ENCODE data around the gene PDXDC1. TPM values are rescaled to one million over a fixed set of nuclear protein-coding genes. Genes with fewer than 3 reads are reported as not detected.
"Not testable (repeated sequence)": the region's sequence is repeated elsewhere in the genome, so short reads cannot be mapped to it uniquely, and the experiment has no call there.

PDXDC1 gene
- total RNA-seq, 1 experiment from 2014 or later, result 95.5 TPM

DNA sequence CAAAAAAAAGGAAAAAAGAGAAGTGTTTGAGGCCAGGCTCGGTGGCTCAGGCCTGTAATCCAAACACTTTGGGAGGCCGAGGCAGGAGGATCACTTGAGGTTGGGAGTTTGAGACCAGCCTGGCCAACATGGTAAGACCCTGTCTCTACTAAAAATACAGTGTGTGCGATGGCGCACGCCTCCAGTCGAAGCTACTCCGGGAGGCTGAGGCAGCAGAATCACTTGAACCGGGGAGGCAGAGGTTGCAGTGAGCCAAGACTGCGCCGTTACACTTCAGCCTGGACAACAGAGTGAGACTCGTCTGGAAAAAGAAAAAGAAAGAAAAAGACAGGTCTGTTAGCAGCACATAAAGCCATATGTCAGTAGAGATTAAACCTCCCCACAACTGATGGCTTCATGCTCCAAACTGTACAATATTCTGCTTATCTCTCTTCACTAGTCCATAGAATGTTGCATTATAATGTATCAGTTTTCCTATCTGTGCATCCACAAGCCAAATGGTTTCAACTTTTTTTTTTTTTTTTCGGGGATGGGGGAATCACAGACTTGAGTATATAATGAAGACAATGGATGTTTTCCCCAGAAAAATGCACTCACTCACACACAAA lies 3.1 kb upstream of the PDXDC1 start:
- DNase-seq (ENCODE audit: low read depth), result not testable (repeated sequence)

DNA sequence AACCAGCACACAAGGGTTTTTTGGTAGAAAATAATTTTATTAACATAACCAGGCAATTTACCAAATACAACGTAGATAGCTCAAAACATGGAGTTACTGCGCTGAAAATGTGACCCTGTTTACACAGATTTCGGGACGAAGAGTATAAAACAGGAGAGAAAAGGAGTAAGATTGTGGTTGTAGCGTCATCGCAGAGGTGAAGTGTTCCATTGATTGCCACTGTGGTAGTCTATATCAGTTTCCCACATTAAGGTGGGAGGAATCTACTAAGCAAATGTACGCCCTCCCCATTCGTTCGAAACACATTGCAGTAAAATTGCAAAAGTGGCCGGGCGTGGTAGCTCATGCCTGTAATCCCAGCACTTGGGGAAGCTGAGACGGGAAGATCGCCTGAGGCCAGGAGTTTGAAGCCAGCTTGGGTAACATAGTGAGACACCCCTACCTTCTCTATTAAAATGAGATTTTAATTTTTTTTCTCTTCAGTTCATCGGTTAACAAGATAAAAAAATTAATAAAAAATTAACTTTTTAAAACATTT lies 972 bp upstream of the PDXDC1 start:
- not testable (repeated sequence) for DNase-seq (ENCODE audit: low read depth)

DNA sequence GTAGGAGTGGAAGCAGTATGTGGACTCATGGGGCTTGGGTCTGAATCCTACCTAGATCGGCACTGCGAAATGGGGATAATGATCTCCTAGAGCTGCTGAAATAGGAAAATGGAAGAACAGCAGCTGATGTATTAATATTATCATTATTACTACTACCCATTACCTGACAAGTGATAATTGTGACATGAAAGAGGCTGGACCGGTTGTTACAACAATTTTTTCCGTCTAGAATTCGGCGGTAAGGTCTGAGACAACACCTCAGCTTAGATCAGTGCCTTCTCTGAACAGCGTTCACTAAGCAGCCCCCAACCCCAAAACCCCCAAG lies 533 bp upstream of the PDXDC1 start:
- not testable (repeated sequence) for DNase-seq (ENCODE audit: low read depth)

DNA sequence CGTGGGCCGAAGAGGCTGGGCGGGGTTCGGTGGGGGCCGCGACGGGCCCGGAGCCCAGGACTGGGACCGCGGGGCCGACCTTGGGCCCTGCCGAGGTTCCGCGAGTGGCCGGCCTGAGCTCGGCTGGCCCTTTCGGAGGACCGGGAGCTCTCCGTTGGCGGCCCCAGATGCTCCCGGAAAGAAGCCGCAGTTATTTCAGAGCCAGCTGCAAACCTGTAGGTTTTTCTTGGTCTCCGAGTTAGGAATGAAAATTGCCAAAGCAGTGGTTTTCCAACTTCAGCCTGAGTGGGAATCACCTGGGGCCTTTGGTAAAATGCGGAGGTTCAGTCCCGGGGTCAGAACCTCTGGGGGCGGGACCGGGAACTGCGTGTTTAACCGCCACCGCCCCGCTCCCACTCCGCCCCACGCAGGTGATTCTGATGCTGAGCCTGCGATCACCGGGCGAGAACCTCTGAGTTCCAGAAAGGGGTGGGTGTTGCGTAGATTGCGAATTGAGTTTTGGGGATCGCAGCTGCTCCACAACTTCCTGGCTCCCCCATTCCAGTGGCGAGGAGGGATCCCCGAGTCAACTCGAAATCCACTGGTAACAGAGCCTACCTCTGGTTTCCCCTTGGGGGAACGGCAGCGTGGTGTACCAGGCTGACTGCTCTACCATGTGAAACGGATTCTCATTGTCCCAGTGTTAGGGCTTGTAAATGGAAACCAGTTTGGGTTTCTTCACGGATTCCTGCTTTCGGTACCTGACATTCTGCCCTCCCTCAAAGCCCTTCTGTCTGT lies 780 bp downstream of the PDXDC1 start:
- DNase-seq (ENCODE audit: low read depth), result peak; percentile 12

DNA sequence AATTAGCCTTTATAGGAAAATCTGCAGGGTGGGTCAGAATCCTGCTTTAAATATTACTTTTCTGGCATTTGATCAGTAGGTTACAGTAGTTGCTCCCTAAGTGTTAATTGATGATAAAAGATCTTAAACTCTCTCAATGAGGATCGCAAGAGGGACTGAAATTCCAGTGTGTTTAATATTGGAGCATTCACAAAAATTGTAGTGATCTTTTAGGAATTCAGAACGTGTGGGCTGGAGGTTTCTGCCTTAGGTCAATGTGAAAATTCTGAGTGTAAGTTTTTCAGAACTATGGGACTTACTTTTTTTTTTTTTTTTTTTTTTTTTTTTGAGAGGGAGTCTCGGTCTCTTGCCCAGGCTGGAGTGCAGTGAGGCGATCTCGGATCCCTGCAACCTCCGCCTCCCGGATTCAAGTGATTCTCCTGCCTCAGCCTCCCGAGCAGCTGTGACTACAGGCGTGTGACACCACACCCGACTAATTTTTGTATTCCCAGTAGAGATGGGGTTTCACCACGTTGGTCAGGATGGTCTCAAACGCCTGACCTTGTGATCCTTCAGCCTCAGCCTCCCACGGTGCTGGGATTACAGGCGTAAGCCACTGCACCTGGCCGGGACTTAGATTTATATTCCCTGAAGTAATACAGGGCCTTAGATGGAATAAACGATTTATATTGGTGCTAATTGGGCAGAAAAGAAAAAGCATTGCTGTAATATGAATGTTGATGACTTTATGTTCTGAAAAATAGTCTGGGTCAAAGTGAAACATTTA lies 2.3 kb downstream of the PDXDC1 start:
- not testable (repeated sequence) for DNase-seq (ENCODE audit: low read depth)

DNA sequence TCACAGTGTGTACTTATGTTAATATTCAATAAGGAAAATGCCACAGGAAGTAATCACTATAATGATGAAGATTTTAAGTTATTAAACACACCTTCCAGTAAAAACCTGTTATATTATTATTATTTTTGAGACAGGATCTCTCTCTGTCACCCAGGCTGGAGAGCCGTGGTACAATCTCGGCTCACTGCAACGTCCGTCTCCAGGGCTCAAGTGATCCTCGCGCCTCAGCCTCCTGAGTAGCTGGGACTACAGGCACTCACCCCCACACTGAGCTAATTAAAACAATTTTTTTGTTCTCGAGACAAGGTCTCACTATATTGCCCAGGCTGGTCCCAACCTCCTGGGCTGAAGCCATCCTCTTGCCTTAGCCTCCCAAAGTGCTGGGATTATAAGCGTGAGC lies 3.5 kb downstream of the PDXDC1 start:
- not testable (repeated sequence) for DNase-seq (ENCODE audit: low read depth)

DNA sequence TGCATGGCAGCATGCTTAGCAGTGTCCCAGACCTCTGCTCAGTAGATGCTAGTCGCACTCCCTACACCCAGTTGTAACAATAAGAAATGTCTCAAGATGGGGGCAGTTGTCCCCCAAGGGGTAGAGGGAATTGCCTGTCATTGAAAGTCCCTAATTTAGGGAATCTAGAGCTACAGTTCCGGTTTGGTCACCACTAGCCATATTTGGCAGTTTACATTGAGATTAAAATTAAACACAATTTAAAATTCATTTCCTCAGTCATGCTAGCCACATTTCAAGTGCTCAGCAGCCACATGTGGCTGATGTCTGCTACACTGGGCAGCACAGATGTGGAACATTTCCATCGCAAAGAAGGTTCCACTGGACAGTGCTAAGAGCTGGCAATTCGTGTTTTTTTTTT lies 4.1 kb downstream of the PDXDC1 start:
- not testable (repeated sequence) for DNase-seq (ENCODE audit: low read depth)

DNA sequence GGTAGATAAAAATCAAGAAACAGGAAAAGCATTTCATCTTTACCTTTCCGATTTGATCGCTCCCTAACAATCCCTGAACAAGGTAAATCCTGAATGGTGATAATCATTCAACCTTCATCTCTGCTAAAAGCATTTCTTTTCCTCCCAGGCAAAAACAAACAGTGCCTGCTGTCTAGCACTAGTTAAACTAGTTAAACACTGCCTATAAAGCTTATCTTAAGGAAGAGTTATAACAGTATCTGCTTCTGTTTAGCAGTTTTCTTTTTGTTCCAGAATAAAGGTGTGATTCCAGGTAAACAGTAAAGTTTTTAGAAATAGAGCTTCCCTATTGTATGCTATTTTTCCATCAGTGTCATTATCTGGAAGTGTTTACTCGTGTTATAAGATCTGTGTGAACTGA lies 6.4 kb downstream of the PDXDC1 start:
- not testable (repeated sequence) for DNase-seq (ENCODE audit: low read depth)

DNA sequence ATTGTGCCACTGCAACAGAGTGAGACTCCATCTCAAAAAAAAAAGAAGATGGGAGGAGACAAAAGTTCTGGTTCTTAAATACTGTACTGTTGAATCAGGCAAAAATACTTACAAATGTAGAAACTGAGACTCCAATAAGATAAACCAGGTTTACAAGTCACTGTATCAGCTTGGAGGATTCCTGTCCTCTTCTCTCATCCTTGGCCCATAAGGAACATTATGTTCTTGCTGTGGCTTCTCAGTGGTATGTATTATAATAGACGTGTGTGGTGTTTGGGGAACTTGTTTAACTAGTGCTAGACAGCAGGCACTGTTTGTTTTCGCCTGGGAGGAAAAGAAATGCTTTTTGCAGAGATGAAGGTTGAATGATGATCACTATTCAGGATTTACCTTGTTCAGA lies 7.7 kb downstream of the PDXDC1 start:
- not testable (repeated sequence) for DNase-seq (ENCODE audit: low read depth)

DNA sequence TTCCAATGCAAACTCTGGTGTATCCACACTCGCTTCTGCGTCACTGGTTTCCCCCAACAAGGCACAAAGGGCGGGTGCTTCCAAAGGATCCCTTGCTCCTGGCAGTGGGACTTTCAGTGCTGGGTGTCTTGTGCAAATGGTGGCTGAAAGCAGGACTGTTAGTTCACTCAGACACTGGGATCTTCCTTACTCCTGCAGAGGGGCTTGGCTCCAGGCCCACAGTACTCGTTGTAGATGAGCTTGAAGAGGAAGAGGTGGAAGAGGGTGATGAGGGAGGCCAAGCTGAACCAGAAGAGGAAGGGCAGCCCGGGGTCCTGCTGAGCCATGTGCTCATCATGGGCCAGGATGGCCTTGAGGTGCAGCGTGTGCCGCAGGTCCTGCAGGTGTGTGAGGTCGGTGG lies 13.3 kb downstream of the PDXDC1 start:
- not testable (repeated sequence) for DNase-seq (ENCODE audit: low read depth)

DNA sequence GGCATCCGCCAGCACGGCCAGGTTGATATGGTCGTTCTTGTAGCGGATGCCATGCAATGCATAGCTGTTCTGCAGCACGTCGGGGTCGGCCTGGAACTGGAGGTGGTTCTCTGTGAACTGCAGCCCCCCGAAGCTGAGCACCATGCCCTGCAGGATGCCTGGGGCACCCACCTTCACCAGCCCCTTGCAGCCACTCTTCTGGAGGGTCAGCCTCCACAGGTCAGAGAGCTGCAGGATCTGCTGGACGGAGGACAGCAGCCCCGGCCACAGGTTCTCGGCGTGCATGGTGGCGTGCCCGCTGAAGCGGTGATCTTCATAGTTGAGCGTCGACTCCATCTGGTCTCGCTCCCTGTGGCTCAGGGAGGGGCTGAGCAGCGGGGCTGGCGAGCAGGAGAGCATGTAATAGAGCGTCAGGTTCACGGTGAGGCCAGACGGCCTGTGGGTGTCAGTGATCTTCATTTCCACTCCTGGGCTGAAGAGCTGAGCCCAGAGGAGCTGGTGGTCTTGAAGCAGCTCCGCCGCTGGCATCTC lies 13.9 kb downstream of the PDXDC1 start:
- not testable (repeated sequence) for DNase-seq (ENCODE audit: low read depth)

DNA sequence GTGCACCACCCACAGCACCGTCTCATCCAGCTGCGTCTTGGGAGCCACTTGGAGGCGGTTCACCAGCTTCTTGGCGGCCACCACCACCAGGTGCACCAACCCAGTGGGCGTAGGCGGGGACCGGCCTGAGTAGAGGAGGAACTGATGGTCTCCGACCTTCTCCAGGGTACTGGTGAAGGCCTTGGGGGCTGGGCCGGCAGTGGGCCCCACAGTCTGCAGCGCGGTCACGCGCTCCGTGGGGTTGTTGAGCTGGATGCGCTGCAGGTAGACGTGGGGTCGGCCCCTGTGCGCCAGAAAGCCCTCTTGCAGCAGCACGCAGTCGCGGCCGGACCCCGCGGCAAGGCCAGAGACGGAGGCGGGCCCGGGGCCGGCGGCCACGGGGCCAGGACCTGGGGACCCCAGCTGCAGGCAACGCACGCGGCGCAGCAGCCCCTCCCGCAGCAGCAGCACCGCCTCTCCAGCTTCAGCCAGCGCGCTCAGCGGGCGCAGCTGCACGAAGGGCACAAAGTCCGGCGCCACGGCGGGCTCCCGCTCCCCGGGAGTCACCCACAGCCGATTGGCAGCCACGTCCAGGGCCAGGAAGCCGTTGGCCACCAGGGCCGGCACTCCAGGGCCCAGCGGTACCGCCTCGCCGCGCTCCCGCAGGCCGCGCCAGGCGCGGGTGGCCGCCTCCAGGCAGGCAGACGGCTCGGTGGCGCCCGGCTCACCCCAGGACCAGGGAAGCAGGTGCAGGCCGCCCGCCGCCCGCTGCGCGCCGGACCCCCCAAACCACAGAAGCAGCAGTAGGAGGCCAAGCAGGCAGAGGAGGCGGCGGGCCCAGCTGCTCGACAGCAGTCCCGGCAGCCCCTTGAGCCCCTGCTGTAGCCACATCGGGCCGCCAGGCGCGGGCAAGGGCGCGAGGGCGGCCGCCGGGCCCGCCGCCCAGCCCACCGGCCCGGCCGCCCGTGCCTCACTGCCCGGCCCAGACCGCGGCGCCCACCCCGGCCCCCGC lies 14.8 kb downstream of the PDXDC1 start:
- not testable (repeated sequence) for DNase-seq (ENCODE audit: low read depth)

DNA sequence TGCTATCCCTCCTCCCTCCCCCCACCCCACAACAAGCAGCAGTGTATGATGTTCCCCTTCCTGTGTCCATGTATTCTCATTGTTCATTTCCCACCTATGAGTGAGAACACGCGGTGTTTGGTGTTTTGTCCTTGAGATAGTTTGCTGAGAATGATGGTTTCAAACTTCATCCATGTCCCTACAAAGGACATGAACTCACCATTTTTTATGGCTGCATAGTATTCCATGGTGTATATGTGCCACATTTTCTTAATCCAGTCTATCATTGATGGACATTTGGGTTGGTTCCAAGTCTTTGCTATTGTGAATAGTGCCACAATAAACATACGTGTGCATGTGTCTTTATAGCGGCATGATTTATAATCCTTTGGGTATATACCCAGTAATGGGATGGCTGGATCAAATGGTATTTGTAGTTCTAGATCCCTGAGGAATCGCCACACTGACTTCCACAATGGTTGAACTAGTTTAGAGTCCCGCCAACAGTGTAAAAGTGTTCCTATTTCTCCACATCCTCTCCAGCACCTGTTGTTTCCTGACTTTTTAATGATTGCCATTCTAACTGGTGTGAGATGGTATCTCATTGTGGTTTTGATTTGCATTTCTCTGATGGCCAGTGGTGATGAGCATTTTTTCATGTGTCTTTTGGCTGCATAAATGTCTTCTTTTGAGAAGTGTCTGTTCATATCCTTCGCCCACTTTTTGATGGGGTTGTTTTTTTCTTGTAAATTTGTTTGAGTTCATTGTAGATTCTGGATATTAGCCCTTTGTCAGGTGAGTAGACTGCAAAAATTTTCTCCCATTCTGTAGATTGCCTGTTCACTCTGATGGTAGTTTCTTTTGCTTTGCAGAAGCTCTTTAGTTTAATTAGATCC lies 18.7 kb downstream of the PDXDC1 start:
- DNase-seq (ENCODE audit: low read depth), result not testable (repeated sequence)

DNA sequence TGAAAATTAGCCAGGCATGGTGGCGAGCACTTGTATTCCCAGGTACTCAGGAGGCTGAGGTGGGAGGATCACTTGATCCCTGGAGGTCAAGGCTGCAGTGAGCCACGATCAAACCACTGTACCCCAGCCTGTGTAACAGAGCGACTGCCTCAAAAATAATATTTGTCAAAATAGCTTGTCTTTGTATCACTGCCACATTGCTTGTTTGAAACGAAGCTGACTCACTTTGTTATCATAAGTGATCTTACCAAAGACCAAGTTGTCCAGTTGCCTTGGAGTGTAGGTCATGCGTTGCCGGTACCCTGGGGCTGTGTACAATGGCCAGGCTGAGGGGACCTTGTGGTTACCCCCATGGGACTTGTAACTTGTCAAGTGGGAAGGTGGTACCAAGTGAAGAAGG lies 21.9 kb downstream of the PDXDC1 start:
- peak; percentile 78 for DNase-seq (ENCODE audit: low read depth)

DNA sequence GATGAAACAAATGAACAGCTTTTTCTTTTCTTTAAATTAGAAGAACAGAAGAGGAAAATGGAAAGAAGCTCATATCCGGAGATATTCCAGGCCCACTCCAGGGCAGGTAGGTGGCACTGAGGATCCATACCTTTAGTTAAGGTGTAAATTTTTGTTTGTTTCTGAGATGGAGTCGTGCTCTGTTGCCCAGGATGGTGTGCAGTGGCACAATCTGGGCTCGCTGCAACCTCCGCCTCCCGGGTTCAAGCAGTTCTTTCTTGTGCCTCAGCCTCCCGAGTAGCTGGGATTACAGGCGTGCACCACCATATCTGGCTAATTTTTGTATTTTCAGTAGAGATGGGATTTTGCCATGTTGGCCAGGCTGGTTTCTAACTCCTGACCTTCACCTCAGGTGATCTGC lies 23.5 kb downstream of the PDXDC1 start:
- not testable (repeated sequence) for DNase-seq (ENCODE audit: low read depth)

DNA sequence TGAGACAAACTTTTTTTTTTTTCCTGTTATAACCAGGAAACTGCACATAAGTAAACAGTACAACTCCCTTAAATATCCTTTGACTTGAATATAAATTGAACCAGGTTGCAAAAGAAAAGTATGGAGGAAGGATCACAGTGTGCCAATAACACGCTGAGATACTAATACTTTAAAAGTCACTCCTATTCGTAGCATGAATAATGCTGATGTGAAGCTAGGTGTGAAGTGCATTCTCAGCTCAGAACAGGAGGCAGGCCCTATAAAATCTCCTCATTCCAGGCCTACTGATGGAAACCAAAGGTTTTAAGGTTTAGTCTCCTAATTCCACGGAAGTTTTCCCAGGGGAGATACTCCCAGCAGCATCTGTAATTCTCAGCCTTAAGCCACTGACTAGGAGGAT lies 25.0 kb downstream of the PDXDC1 start:
- not testable (repeated sequence) for DNase-seq (ENCODE audit: low read depth)

DNA sequence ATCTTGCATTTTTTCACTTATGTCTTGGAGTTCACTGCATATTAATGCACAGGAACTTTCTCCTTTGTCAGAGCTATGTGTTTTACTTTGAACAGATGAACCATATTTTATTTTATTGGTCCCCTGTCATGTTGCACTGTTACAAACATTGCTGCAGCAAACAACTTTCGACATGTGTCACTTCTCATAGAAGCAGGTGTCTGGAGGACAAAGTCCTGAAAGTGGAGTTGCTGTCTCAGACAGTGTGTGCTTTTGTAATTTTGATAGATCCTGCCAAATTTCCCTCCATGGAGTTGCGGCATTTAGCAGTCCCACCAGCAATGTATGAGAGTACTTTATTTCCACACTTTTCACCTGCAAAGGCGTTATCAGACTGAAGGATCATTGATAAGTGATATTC lies 27.6 kb downstream of the PDXDC1 start:
- DNase-seq (ENCODE audit: low read depth), result not testable (repeated sequence)

DNA sequence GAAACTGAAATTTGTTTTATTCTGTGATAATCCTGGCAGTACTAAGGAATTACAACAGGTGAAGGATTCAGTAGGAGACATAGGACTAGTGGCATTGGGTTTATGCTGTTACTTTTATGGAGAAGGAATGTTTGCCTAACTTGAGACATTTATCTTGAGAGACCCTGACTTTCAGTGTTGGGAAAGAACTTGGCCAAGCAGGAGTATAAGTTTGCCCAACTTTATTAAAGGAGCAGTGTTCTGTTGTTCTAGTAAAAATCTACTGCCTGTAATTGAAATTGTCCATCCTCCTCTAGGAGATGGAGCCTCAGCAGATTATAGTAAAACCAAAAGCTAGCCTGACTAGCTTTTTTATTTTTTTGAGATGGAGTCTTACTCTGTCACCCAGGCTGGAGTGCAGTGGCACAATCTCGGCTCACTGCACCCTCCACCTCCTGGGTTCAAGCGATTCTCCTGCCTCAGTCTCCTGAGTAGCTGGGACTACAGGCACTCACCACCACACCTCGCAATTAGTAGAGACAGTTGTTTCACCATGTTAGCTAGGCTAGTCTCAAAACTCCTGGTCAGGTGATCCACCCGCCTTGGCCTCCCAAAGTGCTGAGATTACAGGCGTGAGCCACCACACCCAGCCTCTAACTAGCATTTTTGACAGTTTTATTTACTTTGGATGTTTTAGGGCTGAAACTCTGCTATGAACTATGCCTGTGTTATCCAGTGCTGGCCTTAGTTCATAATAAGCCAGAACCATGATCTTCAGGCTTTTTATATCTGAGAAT lies 30.7 kb downstream of the PDXDC1 start:
- not testable (repeated sequence) for DNase-seq (ENCODE audit: low read depth)

DNA sequence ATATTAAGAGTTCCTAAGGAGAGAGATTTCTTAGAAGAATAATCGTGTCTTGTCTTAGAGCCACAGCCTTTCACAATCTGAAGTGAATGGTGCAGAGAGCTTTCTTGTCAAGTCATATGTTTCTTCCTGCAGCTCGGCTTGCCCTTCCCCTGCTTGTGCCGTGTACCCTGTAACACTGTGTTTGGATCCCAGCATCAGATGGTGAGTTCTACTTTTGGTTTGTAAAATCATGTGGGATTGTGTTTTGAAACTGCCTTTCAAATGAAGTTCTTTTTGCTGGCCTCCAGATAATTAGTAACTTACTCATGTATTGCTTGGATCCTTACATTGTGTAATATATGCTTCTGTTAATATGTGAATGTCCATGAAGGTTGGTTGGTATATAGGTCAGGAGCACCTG lies 33.8 kb downstream of the PDXDC1 start:
- not testable (repeated sequence) for DNase-seq (ENCODE audit: low read depth)
